OCI-LY7 (cell line): ENCODE data around the gene NINJ1. TPM values are rescaled to one million over a fixed set of nuclear protein-coding genes. Genes with fewer than 3 reads are reported as not detected.

Experiments used
- BruUV-seq: library from RNA; stranded (reverse); fragments of 400-500 nt; replicated peaks from 2 replicates; lab custom pipeline; 2021; lab: Mats Ljungman, UMichigan
- CTCF ChIA-PET: fragments of 300-600 bp; sonication (Branson Sonifier 250); formaldehyde crosslinking; loops from one replicate; lab custom pipeline; 2022; ENCODE audit warnings: antibody characterized with exemption; ENCODE audit not compliant: unreplicated experiment; lab: Charles Lee
- POLR2A ChIA-PET: fragments of 300-600 bp; sonication (Branson Sonifier 250); formaldehyde crosslinking; loops from one replicate; lab custom pipeline; 2022; ENCODE audit warnings: antibody characterized with exemption; lab: Charles Lee
- DNase-seq: peaks from one replicate; pipeline ENCODE4 v3.0.0-alpha.2; 2015; ENCODE audit warnings: low spot score
- H2AFZ ChIP-seq: fragments of 200-600 bp; sonication (generic), shearing (Covaris generic); 2 replicates; pipeline ENCODE4 v1.6.1; 2014; ENCODE audit warnings: mild to moderate bottlenecking, antibody characterized with exemption, low read length, moderate library complexity
- H3K27ac ChIP-seq: fragments of 200-600 bp; sonication (generic); 2 replicates; pipeline ENCODE4 v1.5.1; 2014; ENCODE audit warnings: mixed run types, low read depth, mild to moderate bottlenecking, moderate library complexity, low read length, inconsistent platforms; ENCODE audit not compliant: poor library complexity, severe bottlenecking
- H3K36me3 ChIP-seq: fragments of 200-600 bp; sonication (generic); 2 replicates; pipeline ENCODE4 v1.6.1; 2014; ENCODE audit warnings: mild to moderate bottlenecking, antibody characterized with exemption, low read length, moderate library complexity, mixed read lengths; ENCODE audit not compliant: insufficient read depth
- H3K4me1 ChIP-seq: fragments of 200-600 bp; sonication (generic); 2 replicates; pipeline ENCODE4 v1.5.1; 2014; ENCODE audit warnings: mild to moderate bottlenecking, low read length; ENCODE audit not compliant: insufficient read depth, poor library complexity, severe bottlenecking
- H3K4me2 ChIP-seq: fragments of 200-600 bp; sonication (generic); 2 replicates; pipeline ENCODE4 v1.6.1; 2014; ENCODE audit warnings: mild to moderate bottlenecking, low read length
- H3K4me3 ChIP-seq: fragments of 200-600 bp; sonication (generic); 2 replicates; pipeline ENCODE4 v1.5.1; 2014; ENCODE audit warnings: mild to moderate bottlenecking, low read depth, low read length; ENCODE audit not compliant: poor library complexity, severe bottlenecking
- H3K79me2 ChIP-seq: fragments of 200-600 bp; sonication (generic); 2 replicates; pipeline ENCODE4 v1.6.1; 2016; ENCODE audit warnings: low read depth, mild to moderate bottlenecking, low read length, moderate library complexity, mixed read lengths; ENCODE audit not compliant: insufficient read depth
- H3K9me2 ChIP-seq: fragments of 200-600 bp; sonication (generic); 2 replicates; pipeline ENCODE4 v1.6.1; 2016; ENCODE audit warnings: mild to moderate bottlenecking, low read length, mixed read lengths; ENCODE audit not compliant: insufficient read depth
- H3K9me3 ChIP-seq: fragments of 200-600 bp; sonication (generic); 2 replicates; pipeline ENCODE4 v1.6.1; 2014; ENCODE audit warnings: mild to moderate bottlenecking, mixed run types, low read length, mixed read lengths
- H4K20me1 ChIP-seq: fragments of 200-600 bp; sonication (generic); 2 replicates; pipeline ENCODE4 v1.6.1; 2014; ENCODE audit warnings: mild to moderate bottlenecking, antibody characterized with exemption, low read length, moderate library complexity, mixed read lengths; ENCODE audit not compliant: insufficient read depth
- EZH2phosphoT487 ChIP-seq: fragments of 200-600 bp; sonication (generic); IDR thresholded peaks from 2 replicates; pipeline ENCODE4 v1.6.1; 2018; ENCODE audit warnings: low read depth, borderline replicate concordance, mild to moderate bottlenecking, mixed run types, antibody characterized with exemption, low read length, moderate library complexity, mixed read lengths
- intact Hi-C: fragments of 100-400 bp; cut with micrococcal nuclease; formaldehyde crosslinking; loops from one replicate; pipeline ENCODE4 v1.10.0; 2022; ENCODE audit not compliant: unreplicated experiment
- total RNA-seq, 2 experiments: library from RNA; depleted of rRNA in 1 of 2; stranded (reverse); fragments of >200 nt in 1 of 2; shearing (Covaris generic) in 1 of 2; gene quantifications; 2 replicates each; pipeline ENCODE4 v1.2.3, GENCODE V29; 2014 to 2022
- TF ChIP-seq, protein P1 (sequence below): fragments of 200-600 bp; sonication (generic); conservative IDR thresholded peaks from 2 replicates; pipeline ENCODE4 v1.5.1; 2014; ENCODE audit warnings: mild to moderate bottlenecking, antibody characterized with exemption, low read length, moderate library complexity, mixed read lengths

Gene NINJ1
- total RNA-seq, 2 experiments from 2014 or later = 13.3 to 18.3 TPM

DNA sequence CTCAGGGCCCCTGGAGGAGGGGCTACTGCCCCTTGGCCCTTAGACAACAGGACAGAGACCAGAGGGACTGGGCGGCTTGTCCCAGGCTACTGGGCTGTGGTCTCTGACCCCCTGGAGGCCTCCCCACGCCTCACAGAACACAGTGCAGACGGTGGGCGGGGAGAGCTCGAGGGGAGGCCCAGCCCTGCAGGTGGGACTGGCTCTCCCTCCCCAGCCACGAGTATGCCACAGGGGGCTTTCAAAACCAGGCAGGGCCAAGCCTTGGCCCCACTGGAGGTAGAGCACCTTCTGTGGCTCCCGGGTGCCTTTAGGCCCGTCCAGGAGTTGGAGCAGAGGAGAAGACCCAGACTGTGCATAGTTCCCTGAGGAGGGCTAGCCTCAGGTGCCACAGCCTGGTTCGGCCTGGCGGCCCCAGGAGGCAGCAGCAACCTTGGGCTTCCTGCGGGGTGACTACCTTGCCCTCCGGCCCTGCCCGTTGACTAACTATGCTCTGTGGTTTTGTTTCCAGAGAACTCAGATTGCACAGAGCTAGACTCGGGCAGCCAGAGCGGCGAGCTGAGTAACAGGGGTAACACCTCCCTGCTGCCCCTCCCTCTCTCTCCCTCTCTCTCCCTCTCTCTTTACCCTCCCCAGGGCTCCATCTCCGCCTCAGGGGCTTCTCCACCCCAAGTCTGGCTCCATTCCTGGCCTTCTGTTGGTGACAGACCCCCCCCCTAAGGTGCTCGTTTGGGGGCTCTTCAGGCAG, 22.5 kb downstream of the NINJ1 start:
- TF ChIP-seq EZH2phosphoT487 = no peak
- TF ChIP-seq, protein P1, sequence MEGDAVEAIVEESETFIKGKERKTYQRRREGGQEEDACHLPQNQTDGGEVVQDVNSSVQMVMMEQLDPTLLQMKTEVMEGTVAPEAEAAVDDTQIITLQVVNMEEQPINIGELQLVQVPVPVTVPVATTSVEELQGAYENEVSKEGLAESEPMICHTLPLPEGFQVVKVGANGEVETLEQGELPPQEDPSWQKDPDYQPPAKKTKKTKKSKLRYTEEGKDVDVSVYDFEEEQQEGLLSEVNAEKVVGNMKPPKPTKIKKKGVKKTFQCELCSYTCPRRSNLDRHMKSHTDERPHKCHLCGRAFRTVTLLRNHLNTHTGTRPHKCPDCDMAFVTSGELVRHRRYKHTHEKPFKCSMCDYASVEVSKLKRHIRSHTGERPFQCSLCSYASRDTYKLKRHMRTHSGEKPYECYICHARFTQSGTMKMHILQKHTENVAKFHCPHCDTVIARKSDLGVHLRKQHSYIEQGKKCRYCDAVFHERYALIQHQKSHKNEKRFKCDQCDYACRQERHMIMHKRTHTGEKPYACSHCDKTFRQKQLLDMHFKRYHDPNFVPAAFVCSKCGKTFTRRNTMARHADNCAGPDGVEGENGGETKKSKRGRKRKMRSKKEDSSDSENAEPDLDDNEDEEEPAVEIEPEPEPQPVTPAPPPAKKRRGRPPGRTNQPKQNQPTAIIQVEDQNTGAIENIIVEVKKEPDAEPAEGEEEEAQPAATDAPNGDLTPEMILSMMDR = no peak
- Histone ChIP-seq H3K27ac (no peak overlapping the region), H3K9me3 (no peaks in the 10 kb centered on the region), H3K4me2 (no peak overlapping the region), H3K36me3 (no peaks in the 10 kb centered on the region), H3K4me1 (peaks cover 36% of the 10 kb centered on the region), H2AFZ (no peak overlapping the region), H3K4me3 (no peak overlapping the region), H3K9me2 (no peaks in the 10 kb centered on the region), H3K79me2 (no peaks in the 10 kb centered on the region), H4K20me1 (no peaks in the 10 kb centered on the region)
- intact Hi-C loops = no loop called here
- no TSS peak for BruUV-seq
- ChIA-PET CTCF (no interaction called here), POLR2A (no interaction called here)
- DNase-seq = no peak

DNA sequence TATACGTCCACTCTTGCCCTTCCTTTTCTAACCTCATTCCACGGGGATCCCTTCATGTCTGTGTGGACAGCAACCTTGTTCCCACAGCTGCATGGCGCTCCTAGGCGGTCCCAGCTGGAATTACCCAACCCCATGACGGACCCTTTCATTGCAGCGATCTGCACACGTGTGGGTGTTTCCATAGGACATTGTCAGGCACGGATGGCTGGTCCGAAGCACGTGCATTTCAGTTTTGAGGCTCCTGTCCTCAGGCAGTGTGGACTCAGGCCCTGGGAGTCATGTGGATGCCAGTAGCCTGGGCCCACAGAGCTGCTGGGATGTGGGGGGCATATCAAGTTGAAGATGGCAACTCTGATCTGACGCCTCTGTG, 23.1 kb downstream of the NINJ1 start:
- no peaks in the 10 kb centered on the region for H3K9me3 ChIP-seq
- no peaks in the 10 kb centered on the region for H3K36me3 ChIP-seq
- H3K79me2 ChIP-seq = no peaks in the 10 kb centered on the region

More for the DNA sequence above, 23.1 kb downstream of the NINJ1 start:
- TF ChIP-seq, protein P1 = no peak
- TF ChIP-seq EZH2phosphoT487 = no peak
- Histone ChIP-seq H2AFZ (no peak overlapping the region), H3K4me3 (no peak overlapping the region), H3K4me2 (no peak overlapping the region), H4K20me1 (no peaks in the 10 kb centered on the region), H3K4me1 (peaks cover 36% of the 10 kb centered on the region), H3K9me2 (no peaks in the 10 kb centered on the region), H3K27ac (no peak overlapping the region)
- no TSS peak for BruUV-seq
- POLR2A ChIA-PET = no interaction called here
- CTCF ChIA-PET = no interaction called here
- DNase-seq = no peak
- intact Hi-C loops = no loop called here
